ENCODE measurements around the gene MAP7D2. TPM values are rescaled to one million over a fixed set of nuclear protein-coding genes. Genes with fewer than 3 reads are reported as not detected.

The MAP7D2 gene
- total RNA-seq, 1 donor from 2014 or later: 0.98 TPM

DNA sequence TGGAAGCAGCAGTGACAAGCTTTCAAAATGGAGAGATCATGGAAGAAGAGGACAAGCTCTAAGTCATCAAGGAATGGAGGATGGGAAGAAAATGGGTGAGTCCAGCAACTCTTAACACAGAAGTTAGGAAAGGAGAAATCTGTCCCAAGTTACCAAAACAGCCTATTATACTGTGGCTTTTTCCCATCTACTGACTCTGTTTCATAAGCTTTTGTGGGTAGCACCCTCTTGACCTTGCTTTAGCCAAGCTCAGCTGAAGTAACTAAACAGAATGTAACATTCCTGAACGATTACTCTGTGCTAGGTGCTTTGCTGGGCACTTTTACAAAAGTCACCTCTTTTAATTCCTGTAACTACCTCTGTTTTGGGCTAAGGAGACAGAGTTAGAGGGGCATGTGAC lies 54.9 kb downstream of the MAP7D2 start:
- Histone ChIP-seq H3K27me3 (no peaks in the 10 kb centered on the region), H3K4me3 (no peak overlapping the region), H3K36me3 (no peaks in the 10 kb centered on the region), H3K27ac (no peak overlapping the region), H3K4me1 (no peaks in the 10 kb centered on the region), H3K9me3 (no peaks in the 10 kb centered on the region)
- intact Hi-C loops (cut with DNase I): no loop called here
- TF ChIP-seq, protein P1, sequence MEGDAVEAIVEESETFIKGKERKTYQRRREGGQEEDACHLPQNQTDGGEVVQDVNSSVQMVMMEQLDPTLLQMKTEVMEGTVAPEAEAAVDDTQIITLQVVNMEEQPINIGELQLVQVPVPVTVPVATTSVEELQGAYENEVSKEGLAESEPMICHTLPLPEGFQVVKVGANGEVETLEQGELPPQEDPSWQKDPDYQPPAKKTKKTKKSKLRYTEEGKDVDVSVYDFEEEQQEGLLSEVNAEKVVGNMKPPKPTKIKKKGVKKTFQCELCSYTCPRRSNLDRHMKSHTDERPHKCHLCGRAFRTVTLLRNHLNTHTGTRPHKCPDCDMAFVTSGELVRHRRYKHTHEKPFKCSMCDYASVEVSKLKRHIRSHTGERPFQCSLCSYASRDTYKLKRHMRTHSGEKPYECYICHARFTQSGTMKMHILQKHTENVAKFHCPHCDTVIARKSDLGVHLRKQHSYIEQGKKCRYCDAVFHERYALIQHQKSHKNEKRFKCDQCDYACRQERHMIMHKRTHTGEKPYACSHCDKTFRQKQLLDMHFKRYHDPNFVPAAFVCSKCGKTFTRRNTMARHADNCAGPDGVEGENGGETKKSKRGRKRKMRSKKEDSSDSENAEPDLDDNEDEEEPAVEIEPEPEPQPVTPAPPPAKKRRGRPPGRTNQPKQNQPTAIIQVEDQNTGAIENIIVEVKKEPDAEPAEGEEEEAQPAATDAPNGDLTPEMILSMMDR (IDR thresholded peaks at IDR 0.05): no peak
- TF ChIP-seq POLR2AphosphoS5 (IDR thresholded peaks at IDR 0.05; ENCODE audit: insufficient read depth in 1 of 2, low read depth in 1 of 2) (no peak), POLR2A (IDR thresholded peaks at IDR 0.05) (no peak)
- DNase-seq (ENCODE audit: extremely low spot score in 2 of 2): no peak

DNA sequence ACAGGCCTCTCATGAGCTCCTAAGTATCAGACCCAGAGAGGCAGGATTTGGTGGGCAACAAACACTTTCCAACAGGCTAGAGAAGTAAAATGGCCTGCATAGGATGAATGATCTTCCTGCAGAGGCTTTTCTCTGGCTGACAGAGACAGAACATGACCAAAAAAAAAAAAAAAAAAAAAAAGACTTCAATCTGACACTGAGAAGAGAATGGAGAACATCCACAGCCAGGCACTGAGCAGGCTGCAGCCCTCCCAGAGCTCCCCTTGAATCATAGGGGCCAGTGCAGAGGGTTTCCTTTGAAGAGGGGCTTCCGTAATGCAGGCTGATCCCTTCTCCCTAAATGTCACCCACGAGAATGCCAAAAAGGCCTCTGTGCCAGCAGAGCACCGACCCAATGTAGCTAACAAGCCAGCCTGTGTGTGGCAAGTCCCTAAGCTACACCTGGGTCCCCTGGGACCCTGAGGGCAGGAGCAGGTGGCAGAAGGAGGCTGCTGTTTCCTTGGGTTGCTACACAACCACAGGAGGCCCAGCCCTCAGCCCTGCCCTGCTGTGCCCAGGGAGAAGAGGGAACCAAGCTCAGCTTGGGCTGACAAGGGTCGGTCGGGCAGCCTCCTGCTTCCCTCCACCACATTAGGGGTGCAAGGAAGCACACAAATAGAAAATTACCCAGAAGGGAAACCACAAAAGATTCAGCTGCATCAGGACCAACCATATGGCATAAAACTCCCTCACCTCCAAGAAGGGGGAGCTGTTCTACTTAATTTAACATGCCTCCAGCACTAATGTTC lies 55.6 kb downstream of the MAP7D2 start:
- Histone ChIP-seq H3K27me3 (no peaks in the 10 kb centered on the region), H3K36me3 (no peaks in the 10 kb centered on the region), H3K27ac (no peak overlapping the region), H3K4me3 (no peak overlapping the region), H3K9me3 (no peaks in the 10 kb centered on the region), H3K4me1 (no peaks in the 10 kb centered on the region)
- intact Hi-C loops (cut with DNase I): no loop called here
- DNase-seq (ENCODE audit: extremely low spot score in 2 of 2): no peak
- TF ChIP-seq POLR2A (IDR thresholded peaks at IDR 0.05) (no peak), POLR2AphosphoS5 (IDR thresholded peaks at IDR 0.05; ENCODE audit: insufficient read depth in 1 of 2, low read depth in 1 of 2) (no peak)
- TF ChIP-seq, protein P1 (IDR thresholded peaks at IDR 0.05): no peak

DNA sequence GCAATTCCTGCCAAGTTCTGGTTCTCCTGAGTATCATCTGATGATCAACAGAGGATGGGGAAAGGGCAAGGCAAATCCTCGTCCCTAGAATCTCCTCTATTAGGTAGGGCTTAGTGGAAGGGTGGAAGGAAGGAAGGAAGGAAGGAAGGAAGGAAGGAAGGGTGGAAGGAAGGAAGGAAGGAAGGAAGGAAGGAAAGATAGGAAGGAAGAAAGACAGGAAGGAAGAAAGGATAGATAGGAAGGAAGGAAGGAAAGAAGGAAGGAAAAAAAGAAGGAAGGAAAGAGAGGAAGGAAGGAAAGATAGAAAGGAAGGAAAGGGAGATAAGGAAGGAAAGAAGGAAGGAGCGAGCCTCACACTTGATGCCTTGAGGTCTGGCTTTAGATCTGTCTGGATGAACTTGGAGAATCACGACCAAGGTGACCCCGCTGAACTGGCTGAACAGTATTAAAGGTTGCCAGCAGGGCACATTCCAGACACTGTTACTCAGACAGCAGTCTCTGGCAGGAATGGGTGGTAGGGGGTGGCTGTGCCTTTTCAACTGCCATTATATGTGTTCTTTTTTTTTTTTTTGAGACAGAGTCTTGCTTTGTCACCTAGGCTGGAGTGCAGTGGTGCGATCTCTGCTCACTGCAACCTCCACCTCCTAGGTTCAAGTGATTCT lies 57.1 kb downstream of the MAP7D2 start:
- TF ChIP-seq, protein P1 (IDR thresholded peaks at IDR 0.05): no peak
- TF ChIP-seq POLR2A (IDR thresholded peaks at IDR 0.05) (no peak), POLR2AphosphoS5 (IDR thresholded peaks at IDR 0.05; ENCODE audit: insufficient read depth in 1 of 2, low read depth in 1 of 2) (no peak)
- Histone ChIP-seq H3K36me3 (no peaks in the 10 kb centered on the region), H3K9me3 (no peaks in the 10 kb centered on the region), H3K27ac (no peak overlapping the region), H3K4me1 (no peaks in the 10 kb centered on the region), H3K27me3 (no peaks in the 10 kb centered on the region), H3K4me3 (no peak overlapping the region)
- intact Hi-C loops (cut with DNase I): no loop called here
- DNase-seq (ENCODE audit: extremely low spot score in 2 of 2): no peak

DNA sequence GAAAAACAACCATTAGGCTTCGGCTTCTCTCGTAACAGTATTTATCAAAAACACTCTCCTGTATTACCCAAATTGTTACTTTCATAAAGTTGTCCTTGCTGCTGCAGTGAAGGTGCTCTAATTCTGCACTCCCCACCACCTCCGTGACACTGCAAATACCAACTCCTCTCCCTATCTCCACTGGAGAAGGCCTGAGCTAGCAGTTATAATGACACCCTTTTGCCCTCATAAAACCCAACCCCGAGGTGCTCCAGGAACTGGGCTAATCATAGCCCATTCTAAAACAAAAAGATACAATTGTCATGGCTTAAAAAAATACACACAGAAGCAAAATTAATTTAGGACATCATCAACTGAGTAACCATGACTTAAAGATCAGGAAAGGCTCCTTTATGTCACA lies 59.2 kb downstream of the MAP7D2 start:
- no peak overlapping the region for H3K27ac ChIP-seq
- no peaks in the 10 kb centered on the region for H3K9me3 ChIP-seq
- TF ChIP-seq POLR2A (IDR thresholded peaks at IDR 0.05): no peak
- no peak for TF ChIP-seq POLR2AphosphoS5 (IDR thresholded peaks at IDR 0.05; ENCODE audit: insufficient read depth in 1 of 2, low read depth in 1 of 2)
- TF ChIP-seq, protein P1 (IDR thresholded peaks at IDR 0.05): no peak
- intact Hi-C loops (cut with DNase I): no loop called here
- H3K4me3 ChIP-seq: no peak overlapping the region
- H3K36me3 ChIP-seq: no peaks in the 10 kb centered on the region
- no peaks in the 10 kb centered on the region for H3K27me3 ChIP-seq
- no peak for DNase-seq (ENCODE audit: extremely low spot score in 2 of 2)
- H3K4me1 ChIP-seq: no peaks in the 10 kb centered on the region

DNA sequence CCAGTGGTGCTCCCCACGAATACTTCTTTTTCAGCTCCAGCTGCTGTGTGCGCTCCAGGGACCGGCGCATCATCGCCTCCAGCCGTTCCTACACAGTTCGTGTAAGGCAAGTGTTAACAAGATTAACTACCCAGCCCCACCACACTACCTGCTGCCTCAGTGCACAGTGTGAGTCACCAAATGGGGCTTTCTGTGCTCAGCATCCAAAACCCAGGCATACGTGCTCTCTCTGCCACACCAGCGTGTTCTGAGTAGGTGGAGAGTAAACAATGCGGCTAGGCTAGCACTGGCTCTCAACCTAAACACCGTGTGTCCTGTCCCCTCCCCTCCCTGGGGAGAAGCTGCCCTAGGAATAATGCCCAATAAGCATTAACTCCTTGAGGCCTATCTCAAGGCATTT lies 60.0 kb downstream of the MAP7D2 start:
- H3K9me3 ChIP-seq: no peaks in the 10 kb centered on the region
- DNase-seq (ENCODE audit: extremely low spot score in 2 of 2): no peak
- H3K4me3 ChIP-seq: no peak overlapping the region
- no peaks in the 10 kb centered on the region for H3K27me3 ChIP-seq
- TF ChIP-seq POLR2A (IDR thresholded peaks at IDR 0.05): no peak
- TF ChIP-seq, protein P1 (IDR thresholded peaks at IDR 0.05): no peak
- H3K36me3 ChIP-seq: no peaks in the 10 kb centered on the region
- no peak overlapping the region for H3K27ac ChIP-seq
- intact Hi-C loops (cut with DNase I): no loop called here
- no peaks in the 10 kb centered on the region for H3K4me1 ChIP-seq
